HG03432 (cell line): ENCODE results near the gene WDR1.

Experiments used
- ATAC-seq: cut with Tn5 transposase; IDR thresholded peaks from one replicate; pipeline ENCODE4 v1.9.1; 2021; ENCODE audit warnings: mild to moderate bottlenecking, moderate library complexity; ENCODE audit not compliant: unreplicated experiment

The WDR1 gene

GRCh38 chr4:10114607-10115006 is 2.0 kb downstream of the WDR1 start:
- ATAC-seq = no peak

- no peak for ATAC-seq
Observed at GRCh38 chr4:10114147-10114546, 2.5 kb downstream of the WDR1 start.

GRCh38 chr4:10113362-10114047 is 3.1 kb downstream of the WDR1 start:
- ATAC-seq = no peak

GRCh38 chr4:10112658-10113284 is 3.8 kb downstream of the WDR1 start:
- ATAC-seq = no peak

- no peak for ATAC-seq
Observed at GRCh38 chr4:10111067-10111801, 5.4 kb downstream of the WDR1 start.

GRCh38 chr4:10109995-10110670 is 6.5 kb downstream of the WDR1 start:
- no peak for ATAC-seq

- ATAC-seq = no peak
Observed at GRCh38 chr4:10108818-10109783, 7.5 kb downstream of the WDR1 start.

- no peak for ATAC-seq
Observed at GRCh38 chr4:10108391-10108790, 8.2 kb downstream of the WDR1 start.

GRCh38 chr4:10107111-10108091 is 9.2 kb downstream of the WDR1 start:
- no peak for ATAC-seq

GRCh38 chr4:10106421-10107039 is 10.1 kb downstream of the WDR1 start:
- peak; percentile 61 for ATAC-seq

GRCh38 chr4:10105920-10106319 is 10.7 kb downstream of the WDR1 start:
- no peak for ATAC-seq

- ATAC-seq = no peak
Observed at GRCh38 chr4:10105421-10105820, 11.2 kb downstream of the WDR1 start.

- no peak for ATAC-seq
Observed at GRCh38 chr4:10104991-10105276, 11.7 kb downstream of the WDR1 start.

GRCh38 chr4:10104211-10104990 is 12.2 kb downstream of the WDR1 start:
- no peak for ATAC-seq

- ATAC-seq = no peak
Observed at GRCh38 chr4:10102474-10103332, 13.9 kb downstream of the WDR1 start.

- no peak for ATAC-seq
Observed at GRCh38 chr4:10101671-10102473, 14.7 kb downstream of the WDR1 start.
